Fibroblast of lung (primary cell): ENCODE measurements around the gene PLOD3. TPM values are rescaled to one million over a fixed set of nuclear protein-coding genes. Genes with fewer than 3 reads are reported as not detected.
A peak's percentile ranks its signal among the peaks of the same experiment; 100 is the strongest.

Source experiments
- DNase-seq, 2 donors: peaks; one replicate each; pipeline versions ENCODE4 v3.0.0 to v3.0.0-alpha.2; 2010; ENCODE audit warnings: low read depth in 2 of 2
- H2AFZ ChIP-seq: 2 replicates; pipeline ENCODE4 v1.5.1; 2012; ENCODE audit warnings: low read length, control low read depth, inconsistent platforms
- H3K27ac ChIP-seq: 2 replicates; pipeline ENCODE4 v1.5.1; 2011; ENCODE audit warnings: low read length, control low read depth; ENCODE audit not compliant: insufficient read depth
- H3K27me3 ChIP-seq: 2 replicates; pipeline ENCODE4 v1.5.1; 2011; ENCODE audit warnings: mild to moderate bottlenecking, low read length; ENCODE audit not compliant: control insufficient read depth, insufficient read depth
- H3K36me3 ChIP-seq: 2 replicates; pipeline ENCODE4 v1.5.1; 2011; ENCODE audit warnings: low read length; ENCODE audit not compliant: control insufficient read depth, insufficient read depth
- H3K4me1 ChIP-seq: 2 replicates; pipeline ENCODE4 v1.5.1; 2011; ENCODE audit warnings: low read length; ENCODE audit not compliant: control insufficient read depth, insufficient read depth; ENCODE audit errors: extremely low read depth
- H3K4me2 ChIP-seq: 2 replicates; pipeline ENCODE4 v1.5.1; 2011; ENCODE audit warnings: low read length, control low read depth; ENCODE audit not compliant: insufficient read depth; ENCODE audit errors: extremely low read depth
- H3K4me3 ChIP-seq, 4 experiments: fragments of 200-600 bp in 1 of 4; sonication (generic) in 1 of 4; replicated peaks in 1 of 4; 2 replicates each; pipeline ENCODE4 v1.5.1; 2011 to 2016; ENCODE audit warnings: low read length in 4 of 4, low read depth in 3 of 4, mild to moderate bottlenecking in 3 of 4, control low read depth in 2 of 4, inconsistent platforms in 1 of 4, mixed read lengths in 1 of 4; ENCODE audit not compliant: insufficient read depth in 1 of 4; ENCODE audit errors: control extremely low read depth in 1 of 4
- H3K79me2 ChIP-seq: 2 replicates; pipeline ENCODE4 v1.5.1; 2012; ENCODE audit warnings: mild to moderate bottlenecking, low read length, inconsistent platforms; ENCODE audit not compliant: control insufficient read depth, insufficient read depth
- H3K9ac ChIP-seq: 2 replicates; pipeline ENCODE4 v1.5.1; 2011; ENCODE audit warnings: mild to moderate bottlenecking, low read length, control low read depth; ENCODE audit not compliant: insufficient read depth
- H3K9me3 ChIP-seq: 2 replicates; pipeline ENCODE4 v1.5.1; 2012; ENCODE audit warnings: low read depth, low read length; ENCODE audit not compliant: control insufficient read depth, insufficient read depth
- H4K20me1 ChIP-seq: 2 replicates; pipeline ENCODE4 v1.5.1; 2011; ENCODE audit warnings: low read length; ENCODE audit not compliant: control insufficient read depth, insufficient read depth; ENCODE audit errors: extremely low read depth
- CTCF ChIP-seq, 2 donors: IDR thresholded peaks in 1 of 2; conservative IDR thresholded peaks in 1 of 2; 1 replicate in 1 of 2; 2 replicates in 1 of 2; pipeline ENCODE4 v1.5.1; 2011 to 2012; ENCODE audit warnings: low read length in 2 of 2, control low read depth in 1 of 2, inconsistent platforms in 1 of 2, low read depth in 1 of 2, mild to moderate bottlenecking in 1 of 2
- EZH2 ChIP-seq: IDR thresholded peaks from 2 replicates; pipeline ENCODE4 v1.5.1; 2012; ENCODE audit warnings: low read length, control low read depth, mild to moderate bottlenecking; ENCODE audit errors: missing control alignments
- polyA plus RNA-seq, 2 donors: library from polyadenylated mRNA; depleted of rRNA in 1 of 2; stranded (reverse) in 1 of 2; unstranded in 1 of 2; fragments of >200 nt; gene quantifications; 2 replicates each; pipeline ENCODE4 v1.2.1, GENCODE V29; 2011 to 2012; ENCODE audit warnings: missing spikeins in 1 of 2
- total RNA-seq: library from RNA; depleted of rRNA; stranded (reverse); fragments of >200 nt; gene quantifications from 2 replicates; pipeline ENCODE4 v1.2.1, GENCODE V29; 2014

The PLOD3 gene
- total and polyA plus RNA-seq, 2 donors (not counting 1 experiment from before 2014, with no cell fraction given), result 86.0 to 89.0 TPM

GRCh38 chr7:101237206-101238067 lies 20.1 kb upstream of the PLOD3 start, which contains the start of gene CLDN15:
Gene CLDN15 (minus strand): TSS chr7:101237802. CDS start chr7:101237581, 221 bp downstream.
- Histone ChIP-seq H3K9ac (no peak within 1 kb of the TSS), H3K4me1 (peaks cover 10% of the 10 kb centered on the region), H3K36me3 (peaks cover 18% of the 10 kb centered on the region), H3K27ac (peak within 1 kb of the TSS; percentile 51), H3K4me3 (no peak within 1 kb of the TSS), H2AFZ (no peak within 1 kb of the TSS), H3K79me2 (peaks cover 3% of the 10 kb centered on the region), H3K9me3 (no peaks in the 10 kb centered on the region), H3K27me3 (no peaks in the 10 kb centered on the region), H4K20me1 (no peaks in the 10 kb centered on the region), H3K4me2 (no peak within 1 kb of the TSS)
- TF ChIP-seq CTCF (conservative IDR thresholded peaks at IDR 0.05 in 1 of 2, IDR thresholded peaks at IDR 0.05 in 1 of 2; ENCODE audit: low read depth in 1 of 2, low read length in 2 of 2) (no peak), EZH2 (no peak)
- peak in 1 of 2 donors; percentile 74 for DNase-seq

DNA sequence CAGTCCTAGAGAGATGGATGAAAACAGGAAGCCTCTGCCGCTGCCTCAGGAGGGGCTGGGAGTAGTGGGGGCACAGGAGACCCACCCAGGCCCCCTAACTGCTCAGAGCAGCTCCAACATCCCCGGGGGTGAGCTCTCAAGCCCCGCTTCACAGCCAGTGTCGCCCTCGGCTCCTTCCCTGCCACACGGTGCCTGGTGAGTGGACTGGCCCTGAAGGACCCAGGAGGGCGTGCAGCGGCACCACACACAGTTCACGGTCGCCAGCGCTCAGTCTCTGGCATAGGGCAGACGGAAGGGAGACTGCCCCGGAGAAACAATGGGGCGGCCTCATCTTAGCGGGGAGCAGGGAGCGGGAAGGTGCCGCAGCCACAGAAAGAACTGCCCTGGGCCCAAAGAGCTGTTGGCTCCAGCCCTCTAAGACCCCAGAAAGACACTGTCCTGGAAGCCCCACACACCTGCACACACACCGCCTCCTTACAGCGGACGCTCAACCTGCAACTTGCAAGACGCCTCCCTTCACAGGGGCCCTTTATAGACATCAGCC lies 19.0 kb upstream of the PLOD3 start:
- H3K4me3 ChIP-seq, result no peak overlapping the region
- H2AFZ ChIP-seq, result no peak overlapping the region
- TF ChIP-seq EZH2 (no peak), CTCF (conservative IDR thresholded peaks at IDR 0.05 in 1 of 2, IDR thresholded peaks at IDR 0.05 in 1 of 2; ENCODE audit: low read depth in 1 of 2, low read length in 2 of 2) (no peak)
- peaks cover 18% of the 10 kb centered on the region for H3K36me3 ChIP-seq
- DNase-seq, result no peak
- no peaks in the 10 kb centered on the region for H3K79me2 ChIP-seq
- no peak overlapping the region for H3K27ac ChIP-seq
- H3K9ac ChIP-seq, result no peak overlapping the region
- H3K27me3 ChIP-seq, result no peaks in the 10 kb centered on the region
- no peaks in the 10 kb centered on the region for H4K20me1 ChIP-seq
- no peak overlapping the region for H3K4me2 ChIP-seq
- H3K9me3 ChIP-seq, result no peaks in the 10 kb centered on the region
- H3K4me1 ChIP-seq, result peaks cover 10% of the 10 kb centered on the region

- peaks cover 16% of the 10 kb centered on the region for H3K36me3 ChIP-seq
- no peak for TF ChIP-seq CTCF (conservative IDR thresholded peaks at IDR 0.05 in 1 of 2, IDR thresholded peaks at IDR 0.05 in 1 of 2; ENCODE audit: low read depth in 1 of 2, low read length in 2 of 2)
- no peak for TF ChIP-seq EZH2
- H3K4me1 ChIP-seq, result peaks cover 10% of the 10 kb centered on the region
- H3K9me3 ChIP-seq, result no peaks in the 10 kb centered on the region
- H4K20me1 ChIP-seq, result no peaks in the 10 kb centered on the region
- H2AFZ ChIP-seq, result no peak overlapping the region
- H3K27ac ChIP-seq, result no peak overlapping the region
- no peak overlapping the region for H3K4me3 ChIP-seq
- H3K79me2 ChIP-seq, result no peaks in the 10 kb centered on the region
- DNase-seq, result no peak
- H3K27me3 ChIP-seq, result no peaks in the 10 kb centered on the region
- H3K9ac ChIP-seq, result no peak overlapping the region
- no peak overlapping the region for H3K4me2 ChIP-seq
Measured at GRCh38 chr7:101235522-101235921, 18.1 kb upstream of the PLOD3 start.
